Ishikawa (cell line): Measurements from ENCODE around the gene METTL23.

Source experiments
- CEBPB ChIP-seq: IDR thresholded peaks from 2 replicates; pipeline ENCODE4 v1.6.1; 2012
- CREB1 ChIP-seq: IDR thresholded peaks from 2 replicates; pipeline ENCODE4 v1.6.1; 2012; ENCODE audit warnings: low read depth
- EGR1 ChIP-seq: IDR thresholded peaks from 2 replicates; pipeline ENCODE4 v1.6.1; 2012
- EP300 ChIP-seq: IDR thresholded peaks from 2 replicates; pipeline ENCODE4 v1.6.1; 2012; ENCODE audit warnings: borderline replicate concordance
- FOXM1 ChIP-seq: IDR thresholded peaks from 2 replicates; pipeline ENCODE4 v1.6.1; 2012; ENCODE audit warnings: low read depth, borderline replicate concordance
- MAX ChIP-seq: IDR thresholded peaks from 2 replicates; pipeline ENCODE4 v1.6.1; 2012
- NFIC ChIP-seq: IDR thresholded peaks from 2 replicates; pipeline ENCODE4 v1.6.1; 2012
- RAD21 ChIP-seq: IDR thresholded peaks from 2 replicates; pipeline ENCODE4 v1.6.1; 2012; ENCODE audit warnings: low read depth
- REST ChIP-seq: IDR thresholded peaks from 2 replicates; pipeline ENCODE4 v1.6.1; 2012; ENCODE audit warnings: low read depth, mild to moderate bottlenecking
- TAF1 ChIP-seq: IDR thresholded peaks from 2 replicates; pipeline ENCODE4 v1.6.1; 2012; ENCODE audit warnings: low read depth, mild to moderate bottlenecking
- TEAD4 ChIP-seq: IDR thresholded peaks from 2 replicates; pipeline ENCODE4 v1.6.1; 2012
- USF1 ChIP-seq: IDR thresholded peaks from 2 replicates; pipeline ENCODE4 v1.6.1; 2012
- YY1 ChIP-seq: IDR thresholded peaks from 2 replicates; pipeline ENCODE4 v1.6.1; 2012; ENCODE audit warnings: low read depth
- ZBTB7A ChIP-seq: IDR thresholded peaks from 2 replicates; pipeline ENCODE4 v1.6.1; 2012; ENCODE audit warnings: low read depth

GRCh38 chr17:76720211-76720610, 6.4 kb upstream of the METTL23 start:
- TF ChIP-seq FOXM1 (no peak), YY1 (no peak), EP300 (no peak), RAD21 (no peak), REST (no peak), ZBTB7A (no peak), TAF1 (no peak), EGR1 (no peak), MAX (no peak), CREB1 (no peak), TEAD4 (no peak), USF1 (no peak), CEBPB (no peak), NFIC (no peak)
